ENCODE results near the gene SCLY.

- TF ChIP-seq CTCF (conservative IDR thresholded peaks at IDR 0.05; ENCODE audit: low read length) = no peak
- no peak for TF ChIP-seq EZH2phosphoT487 (IDR thresholded peaks at IDR 0.05; ENCODE audit: borderline replicate concordance)
Observed at GRCh38 chr2:238042849-238043584, 17.8 kb upstream of the SCLY start.
